OCI-LY7 (cell line): Measurements from ENCODE around the gene PSMC2. TPM values are rescaled to one million over a fixed set of nuclear protein-coding genes. Genes with fewer than 3 reads are reported as not detected.
"Not testable (repeated sequence)": the region's sequence is repeated elsewhere in the genome, so short reads cannot be mapped to it uniquely, and the experiment has no call there.

Experiments
- BruUV-seq: library from RNA; stranded (reverse); fragments of 400-500 nt; replicated peaks from 2 replicates; lab custom pipeline; 2021; lab: Mats Ljungman, UMichigan
- CTCF ChIA-PET: fragments of 300-600 bp; sonication (Branson Sonifier 250); formaldehyde crosslinking; loops from one replicate; lab custom pipeline; 2022; ENCODE audit warnings: antibody characterized with exemption; ENCODE audit not compliant: unreplicated experiment; lab: Charles Lee
- POLR2A ChIA-PET: fragments of 300-600 bp; sonication (Branson Sonifier 250); formaldehyde crosslinking; loops from one replicate; lab custom pipeline; 2022; ENCODE audit warnings: antibody characterized with exemption; lab: Charles Lee
- DNase-seq: peaks from one replicate; pipeline ENCODE4 v3.0.0-alpha.2; 2015; ENCODE audit warnings: low spot score
- H2AFZ ChIP-seq: fragments of 200-600 bp; sonication (generic), shearing (Covaris generic); 2 replicates; pipeline ENCODE4 v1.6.1; 2014; ENCODE audit warnings: mild to moderate bottlenecking, antibody characterized with exemption, low read length, moderate library complexity
- H3K27ac ChIP-seq: fragments of 200-600 bp; sonication (generic); 2 replicates; pipeline ENCODE4 v1.5.1; 2014; ENCODE audit warnings: mixed run types, low read depth, mild to moderate bottlenecking, moderate library complexity, low read length, inconsistent platforms; ENCODE audit not compliant: poor library complexity, severe bottlenecking
- H3K36me3 ChIP-seq: fragments of 200-600 bp; sonication (generic); 2 replicates; pipeline ENCODE4 v1.6.1; 2014; ENCODE audit warnings: mild to moderate bottlenecking, antibody characterized with exemption, low read length, moderate library complexity, mixed read lengths; ENCODE audit not compliant: insufficient read depth
- H3K4me1 ChIP-seq: fragments of 200-600 bp; sonication (generic); 2 replicates; pipeline ENCODE4 v1.5.1; 2014; ENCODE audit warnings: mild to moderate bottlenecking, low read length; ENCODE audit not compliant: insufficient read depth, poor library complexity, severe bottlenecking
- H3K4me2 ChIP-seq: fragments of 200-600 bp; sonication (generic); 2 replicates; pipeline ENCODE4 v1.6.1; 2014; ENCODE audit warnings: mild to moderate bottlenecking, low read length
- H3K4me3 ChIP-seq: fragments of 200-600 bp; sonication (generic); 2 replicates; pipeline ENCODE4 v1.5.1; 2014; ENCODE audit warnings: mild to moderate bottlenecking, low read depth, low read length; ENCODE audit not compliant: poor library complexity, severe bottlenecking
- H3K79me2 ChIP-seq: fragments of 200-600 bp; sonication (generic); 2 replicates; pipeline ENCODE4 v1.6.1; 2016; ENCODE audit warnings: low read depth, mild to moderate bottlenecking, low read length, moderate library complexity, mixed read lengths; ENCODE audit not compliant: insufficient read depth
- H3K9me2 ChIP-seq: fragments of 200-600 bp; sonication (generic); 2 replicates; pipeline ENCODE4 v1.6.1; 2016; ENCODE audit warnings: mild to moderate bottlenecking, low read length, mixed read lengths; ENCODE audit not compliant: insufficient read depth
- H3K9me3 ChIP-seq: fragments of 200-600 bp; sonication (generic); 2 replicates; pipeline ENCODE4 v1.6.1; 2014; ENCODE audit warnings: mild to moderate bottlenecking, mixed run types, low read length, mixed read lengths
- H4K20me1 ChIP-seq: fragments of 200-600 bp; sonication (generic); 2 replicates; pipeline ENCODE4 v1.6.1; 2014; ENCODE audit warnings: mild to moderate bottlenecking, antibody characterized with exemption, low read length, moderate library complexity, mixed read lengths; ENCODE audit not compliant: insufficient read depth
- CTCF ChIP-seq: fragments of 200-600 bp; sonication (generic); conservative IDR thresholded peaks from 2 replicates; pipeline ENCODE4 v1.5.1; 2014; ENCODE audit warnings: mild to moderate bottlenecking, antibody characterized with exemption, low read length, moderate library complexity, mixed read lengths
- EZH2phosphoT487 ChIP-seq: fragments of 200-600 bp; sonication (generic); IDR thresholded peaks from 2 replicates; pipeline ENCODE4 v1.6.1; 2018; ENCODE audit warnings: low read depth, borderline replicate concordance, mild to moderate bottlenecking, mixed run types, antibody characterized with exemption, low read length, moderate library complexity, mixed read lengths
- intact Hi-C: fragments of 100-400 bp; cut with micrococcal nuclease; formaldehyde crosslinking; loops from one replicate; pipeline ENCODE4 v1.10.0; 2022; ENCODE audit not compliant: unreplicated experiment
- total RNA-seq, 2 experiments: library from RNA; depleted of rRNA in 1 of 2; stranded (reverse); fragments of >200 nt in 1 of 2; shearing (Covaris generic) in 1 of 2; gene quantifications; 2 replicates each; pipeline ENCODE4 v1.2.3, GENCODE V29; 2014 to 2022

PSMC2 gene
- total RNA-seq, 2 experiments from 2014 or later = 77.7 to 129 TPM

GRCh38 chr7:103395071-103395470 is 47.6 kb downstream of the PSMC2 start:
- ChIA-PET POLR2A (interaction anchor here (0.6 kb wide), 2 partner anchors 79 to 329 kb away, joined by 3 read pairs; no protein-coding TSS in a partner anchor), CTCF (no interaction called here)
- DNase-seq = no peak
- Histone ChIP-seq H3K4me2 (no peak overlapping the region), H3K79me2 (no peaks in the 10 kb centered on the region), H3K9me2 (no peaks in the 10 kb centered on the region), H3K4me1 (no peaks in the 10 kb centered on the region), H3K9me3 (no peaks in the 10 kb centered on the region), H2AFZ (no peak overlapping the region), H3K4me3 (no peak overlapping the region), H3K27ac (no peak overlapping the region), H4K20me1 (no peaks in the 10 kb centered on the region), H3K36me3 (no peaks in the 10 kb centered on the region)
- no peak for TF ChIP-seq CTCF
- TF ChIP-seq EZH2phosphoT487 = no peak
- intact Hi-C loops = no loop called here
- no TSS peak for BruUV-seq

GRCh38 chr7:103396471-103396870 is 49.0 kb downstream of the PSMC2 start:
- Histone ChIP-seq H3K79me2 (no peaks in the 10 kb centered on the region), H2AFZ (no peak overlapping the region), H3K4me2 (no peak overlapping the region), H3K9me3 (no peaks in the 10 kb centered on the region), H3K27ac (no peak overlapping the region), H3K36me3 (no peaks in the 10 kb centered on the region), H4K20me1 (no peaks in the 10 kb centered on the region), H3K4me1 (no peaks in the 10 kb centered on the region), H3K9me2 (no peaks in the 10 kb centered on the region), H3K4me3 (no peak overlapping the region)
- intact Hi-C loops = no loop called here
- POLR2A ChIA-PET = no interaction called here
- DNase-seq = no peak
- CTCF ChIA-PET = no interaction called here
- no TSS peak for BruUV-seq
- TF ChIP-seq CTCF = no peak
- no peak for TF ChIP-seq EZH2phosphoT487

- ChIA-PET CTCF (no interaction called here), POLR2A (interaction anchor here (0.6 kb wide), 1 partner anchor 462 kb away, joined by 3 read pairs; no protein-coding TSS in a partner anchor)
- no peaks in the 10 kb centered on the region for H4K20me1 ChIP-seq
- H3K4me2 ChIP-seq = no peak overlapping the region
- no peaks in the 10 kb centered on the region for H3K9me2 ChIP-seq
- H3K79me2 ChIP-seq = no peaks in the 10 kb centered on the region
- no peaks in the 10 kb centered on the region for H3K9me3 ChIP-seq
- DNase-seq = no peak
- TF ChIP-seq EZH2phosphoT487 (no peak), CTCF (no peak)
- no peak overlapping the region for H3K27ac ChIP-seq
- no peak overlapping the region for H3K4me3 ChIP-seq
- no peak overlapping the region for H2AFZ ChIP-seq
- no TSS peak for BruUV-seq
- H3K36me3 ChIP-seq = no peaks in the 10 kb centered on the region
- intact Hi-C loops = no loop called here
- H3K4me1 ChIP-seq = no peaks in the 10 kb centered on the region
Measured at GRCh38 chr7:103398483-103399127, 51.2 kb downstream of the PSMC2 start.

GRCh38 chr7:103399687-103400086 is 52.2 kb downstream of the PSMC2 start:
- DNase-seq, H3K79me2 ChIP-seq, H3K4me1 ChIP-seq, BruUV-seq, H3K36me3 ChIP-seq, H4K20me1 ChIP-seq, H3K9me2 ChIP-seq, H3K4me3 ChIP-seq, CTCF ChIA-PET, H3K9me3 ChIP-seq, H2AFZ ChIP-seq, POLR2A ChIA-PET, H3K27ac ChIP-seq, intact Hi-C loops, H3K4me2 ChIP-seq: not testable (repeated sequence)
